Measurements from ENCODE around the gene TMEM87B.

DNA sequence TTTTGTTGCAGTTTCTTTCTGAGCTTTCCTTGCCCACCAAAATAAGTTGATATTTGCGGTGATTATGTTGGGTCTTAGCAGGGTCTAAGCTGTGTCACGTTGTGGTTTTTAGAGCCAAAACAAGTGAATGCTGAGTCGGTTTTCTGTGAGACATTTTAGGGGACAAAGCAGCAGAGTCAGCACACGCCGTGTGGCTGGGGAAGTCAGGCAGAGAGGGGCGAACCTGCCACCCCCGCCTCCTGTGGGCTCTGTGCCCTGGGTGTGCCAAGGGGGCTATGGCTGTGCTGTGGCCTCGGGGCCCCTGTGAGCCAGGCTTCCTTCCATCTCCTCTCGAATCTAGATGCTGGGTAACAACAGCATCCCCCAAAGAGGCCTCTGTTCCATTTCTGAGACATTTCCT, 30.8 kb upstream of the TMEM87B start:
- TF ChIP-seq, protein P1, sequence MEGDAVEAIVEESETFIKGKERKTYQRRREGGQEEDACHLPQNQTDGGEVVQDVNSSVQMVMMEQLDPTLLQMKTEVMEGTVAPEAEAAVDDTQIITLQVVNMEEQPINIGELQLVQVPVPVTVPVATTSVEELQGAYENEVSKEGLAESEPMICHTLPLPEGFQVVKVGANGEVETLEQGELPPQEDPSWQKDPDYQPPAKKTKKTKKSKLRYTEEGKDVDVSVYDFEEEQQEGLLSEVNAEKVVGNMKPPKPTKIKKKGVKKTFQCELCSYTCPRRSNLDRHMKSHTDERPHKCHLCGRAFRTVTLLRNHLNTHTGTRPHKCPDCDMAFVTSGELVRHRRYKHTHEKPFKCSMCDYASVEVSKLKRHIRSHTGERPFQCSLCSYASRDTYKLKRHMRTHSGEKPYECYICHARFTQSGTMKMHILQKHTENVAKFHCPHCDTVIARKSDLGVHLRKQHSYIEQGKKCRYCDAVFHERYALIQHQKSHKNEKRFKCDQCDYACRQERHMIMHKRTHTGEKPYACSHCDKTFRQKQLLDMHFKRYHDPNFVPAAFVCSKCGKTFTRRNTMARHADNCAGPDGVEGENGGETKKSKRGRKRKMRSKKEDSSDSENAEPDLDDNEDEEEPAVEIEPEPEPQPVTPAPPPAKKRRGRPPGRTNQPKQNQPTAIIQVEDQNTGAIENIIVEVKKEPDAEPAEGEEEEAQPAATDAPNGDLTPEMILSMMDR (IDR thresholded peaks at IDR 0.05; ENCODE audit: control extremely low read depth in 1 of 3, insufficient read depth in 1 of 3, low read depth in 1 of 3, low read length in 3 of 3): no peak
- TF ChIP-seq, protein P2, sequence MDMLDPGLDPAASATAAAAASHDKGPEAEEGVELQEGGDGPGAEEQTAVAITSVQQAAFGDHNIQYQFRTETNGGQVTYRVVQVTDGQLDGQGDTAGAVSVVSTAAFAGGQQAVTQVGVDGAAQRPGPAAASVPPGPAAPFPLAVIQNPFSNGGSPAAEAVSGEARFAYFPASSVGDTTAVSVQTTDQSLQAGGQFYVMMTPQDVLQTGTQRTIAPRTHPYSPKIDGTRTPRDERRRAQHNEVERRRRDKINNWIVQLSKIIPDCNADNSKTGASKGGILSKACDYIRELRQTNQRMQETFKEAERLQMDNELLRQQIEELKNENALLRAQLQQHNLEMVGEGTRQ (IDR thresholded peaks at IDR 0.05; ENCODE audit: low read length): no peak
- TF ChIP-seq BACH1 (IDR thresholded peaks at IDR 0.05; ENCODE audit: low read length) (no peak), RNF2 (IDR thresholded peaks at IDR 0.05; ENCODE audit: borderline replicate concordance, low read depth, low read length, missing control alignments, poor library complexity, severe bottlenecking) (no peak), POLR2A (IDR thresholded peaks at IDR 0.05; ENCODE audit: control extremely low read depth in 1 of 2, low read depth in 2 of 2, low read length in 2 of 2) (no peak), HDAC2 (IDR thresholded peaks at IDR 0.05; ENCODE audit: borderline replicate concordance in 1 of 2, low read depth in 2 of 2, low read length in 2 of 2) (no peak), KDM1A (IDR thresholded peaks at IDR 0.05; ENCODE audit: borderline replicate concordance, low read length) (no peak), EZH2 (IDR thresholded peaks at IDR 0.05; ENCODE audit: low read depth, low read length, severe bottlenecking) (no peak), RAD21 (IDR thresholded peaks at IDR 0.05 in 1 of 2, conservative IDR thresholded peaks at IDR 0.05 in 1 of 2; ENCODE audit: low read depth in 2 of 2, low read length in 2 of 2) (no peak), EP300 (IDR thresholded peaks at IDR 0.05; ENCODE audit: borderline replicate concordance in 1 of 2, low read depth in 2 of 2, low read length in 2 of 2) (no peak), CEBPB (IDR thresholded peaks at IDR 0.05; ENCODE audit: low read depth, low read length) (no peak), SIX5 (IDR thresholded peaks at IDR 0.05; ENCODE audit: low read depth, low read length) (no peak)
- TF ChIP-seq, protein P3, sequence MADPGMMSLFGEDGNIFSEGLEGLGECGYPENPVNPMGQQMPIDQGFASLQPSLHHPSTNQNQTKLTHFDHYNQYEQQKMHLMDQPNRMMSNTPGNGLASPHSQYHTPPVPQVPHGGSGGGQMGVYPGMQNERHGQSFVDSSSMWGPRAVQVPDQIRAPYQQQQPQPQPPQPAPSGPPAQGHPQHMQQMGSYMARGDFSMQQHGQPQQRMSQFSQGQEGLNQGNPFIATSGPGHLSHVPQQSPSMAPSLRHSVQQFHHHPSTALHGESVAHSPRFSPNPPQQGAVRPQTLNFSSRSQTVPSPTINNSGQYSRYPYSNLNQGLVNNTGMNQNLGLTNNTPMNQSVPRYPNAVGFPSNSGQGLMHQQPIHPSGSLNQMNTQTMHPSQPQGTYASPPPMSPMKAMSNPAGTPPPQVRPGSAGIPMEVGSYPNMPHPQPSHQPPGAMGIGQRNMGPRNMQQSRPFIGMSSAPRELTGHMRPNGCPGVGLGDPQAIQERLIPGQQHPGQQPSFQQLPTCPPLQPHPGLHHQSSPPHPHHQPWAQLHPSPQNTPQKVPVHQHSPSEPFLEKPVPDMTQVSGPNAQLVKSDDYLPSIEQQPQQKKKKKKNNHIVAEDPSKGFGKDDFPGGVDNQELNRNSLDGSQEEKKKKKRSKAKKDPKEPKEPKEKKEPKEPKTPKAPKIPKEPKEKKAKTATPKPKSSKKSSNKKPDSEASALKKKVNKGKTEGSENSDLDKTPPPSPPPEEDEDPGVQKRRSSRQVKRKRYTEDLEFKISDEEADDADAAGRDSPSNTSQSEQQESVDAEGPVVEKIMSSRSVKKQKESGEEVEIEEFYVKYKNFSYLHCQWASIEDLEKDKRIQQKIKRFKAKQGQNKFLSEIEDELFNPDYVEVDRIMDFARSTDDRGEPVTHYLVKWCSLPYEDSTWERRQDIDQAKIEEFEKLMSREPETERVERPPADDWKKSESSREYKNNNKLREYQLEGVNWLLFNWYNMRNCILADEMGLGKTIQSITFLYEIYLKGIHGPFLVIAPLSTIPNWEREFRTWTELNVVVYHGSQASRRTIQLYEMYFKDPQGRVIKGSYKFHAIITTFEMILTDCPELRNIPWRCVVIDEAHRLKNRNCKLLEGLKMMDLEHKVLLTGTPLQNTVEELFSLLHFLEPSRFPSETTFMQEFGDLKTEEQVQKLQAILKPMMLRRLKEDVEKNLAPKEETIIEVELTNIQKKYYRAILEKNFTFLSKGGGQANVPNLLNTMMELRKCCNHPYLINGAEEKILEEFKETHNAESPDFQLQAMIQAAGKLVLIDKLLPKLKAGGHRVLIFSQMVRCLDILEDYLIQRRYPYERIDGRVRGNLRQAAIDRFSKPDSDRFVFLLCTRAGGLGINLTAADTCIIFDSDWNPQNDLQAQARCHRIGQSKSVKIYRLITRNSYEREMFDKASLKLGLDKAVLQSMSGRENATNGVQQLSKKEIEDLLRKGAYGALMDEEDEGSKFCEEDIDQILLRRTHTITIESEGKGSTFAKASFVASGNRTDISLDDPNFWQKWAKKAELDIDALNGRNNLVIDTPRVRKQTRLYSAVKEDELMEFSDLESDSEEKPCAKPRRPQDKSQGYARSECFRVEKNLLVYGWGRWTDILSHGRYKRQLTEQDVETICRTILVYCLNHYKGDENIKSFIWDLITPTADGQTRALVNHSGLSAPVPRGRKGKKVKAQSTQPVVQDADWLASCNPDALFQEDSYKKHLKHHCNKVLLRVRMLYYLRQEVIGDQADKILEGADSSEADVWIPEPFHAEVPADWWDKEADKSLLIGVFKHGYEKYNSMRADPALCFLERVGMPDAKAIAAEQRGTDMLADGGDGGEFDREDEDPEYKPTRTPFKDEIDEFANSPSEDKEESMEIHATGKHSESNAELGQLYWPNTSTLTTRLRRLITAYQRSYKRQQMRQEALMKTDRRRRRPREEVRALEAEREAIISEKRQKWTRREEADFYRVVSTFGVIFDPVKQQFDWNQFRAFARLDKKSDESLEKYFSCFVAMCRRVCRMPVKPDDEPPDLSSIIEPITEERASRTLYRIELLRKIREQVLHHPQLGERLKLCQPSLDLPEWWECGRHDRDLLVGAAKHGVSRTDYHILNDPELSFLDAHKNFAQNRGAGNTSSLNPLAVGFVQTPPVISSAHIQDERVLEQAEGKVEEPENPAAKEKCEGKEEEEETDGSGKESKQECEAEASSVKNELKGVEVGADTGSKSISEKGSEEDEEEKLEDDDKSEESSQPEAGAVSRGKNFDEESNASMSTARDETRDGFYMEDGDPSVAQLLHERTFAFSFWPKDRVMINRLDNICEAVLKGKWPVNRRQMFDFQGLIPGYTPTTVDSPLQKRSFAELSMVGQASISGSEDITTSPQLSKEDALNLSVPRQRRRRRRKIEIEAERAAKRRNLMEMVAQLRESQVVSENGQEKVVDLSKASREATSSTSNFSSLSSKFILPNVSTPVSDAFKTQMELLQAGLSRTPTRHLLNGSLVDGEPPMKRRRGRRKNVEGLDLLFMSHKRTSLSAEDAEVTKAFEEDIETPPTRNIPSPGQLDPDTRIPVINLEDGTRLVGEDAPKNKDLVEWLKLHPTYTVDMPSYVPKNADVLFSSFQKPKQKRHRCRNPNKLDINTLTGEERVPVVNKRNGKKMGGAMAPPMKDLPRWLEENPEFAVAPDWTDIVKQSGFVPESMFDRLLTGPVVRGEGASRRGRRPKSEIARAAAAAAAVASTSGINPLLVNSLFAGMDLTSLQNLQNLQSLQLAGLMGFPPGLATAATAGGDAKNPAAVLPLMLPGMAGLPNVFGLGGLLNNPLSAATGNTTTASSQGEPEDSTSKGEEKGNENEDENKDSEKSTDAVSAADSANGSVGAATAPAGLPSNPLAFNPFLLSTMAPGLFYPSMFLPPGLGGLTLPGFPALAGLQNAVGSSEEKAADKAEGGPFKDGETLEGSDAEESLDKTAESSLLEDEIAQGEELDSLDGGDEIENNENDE (IDR thresholded peaks at IDR 0.05; ENCODE audit: insufficient replicate concordance, low read length): no peak

Measured in H1 (cell line).